Measurements from ENCODE around the gene WWTR1. TPM values are rescaled to one million over a fixed set of nuclear protein-coding genes. Genes with fewer than 3 reads are reported as not detected.

The WWTR1 gene
- polyA plus RNA-seq, 2 of the 4 experiments (the other 2 are of a cell fraction) = 99.7 to 164 TPM

GRCh38 chr3:149579161-149579560, 78.7 kb downstream of the WWTR1 start (continued):
- TF ChIP-seq E2F6 (IDR thresholded peaks at IDR 0.05; ENCODE audit: borderline replicate concordance, low read depth) (no peak), CHD2 (IDR thresholded peaks at IDR 0.05; ENCODE audit: low read length, partially characterized antibody) (no peak)

GRCh38 chr3:149577801-149578200, 80.0 kb downstream of the WWTR1 start:
- CTCF ChIA-PET = interaction anchor here (1.7 to 4.6 kb wide), 2 partner anchors 9 to 10 kb away, joined by 5 to 32 read pairs; no protein-coding TSS in a partner anchor
- Histone ChIP-seq H3K27ac (peak overlapping the region; percentile 94), H3K4me3 (no peak overlapping the region), H3K9me3 (no peaks in the 10 kb centered on the region), H3K4me2 (peak overlapping the region; percentile 83), H3K4me1 (peaks cover 98% of the 10 kb centered on the region)
- no peak for ATAC-seq
- no peak for DNase-seq (ENCODE audit: low read depth in 1 of 2, low spot score in 1 of 2)
- POLR2A ChIA-PET = interaction anchor here (1.1 kb wide), 1 partner anchor 30 kb away, joined by 4 read pairs; no protein-coding TSS in a partner anchor
- TF ChIP-seq PHF8 (IDR thresholded peaks at IDR 0.05; ENCODE audit: borderline replicate concordance, low read depth) = no peak
- no peak for TF ChIP-seq POLR2A (IDR thresholded peaks at IDR 0.05; ENCODE audit: low read length)
- no peak for TF ChIP-seq FOXS1 (CRISPR knock-in tag; IDR thresholded peaks at IDR 0.05)
- TF ChIP-seq ZSCAN20 (CRISPR knock-in tag; IDR thresholded peaks at IDR 0.05) = no peak
- TF ChIP-seq REST (IDR thresholded peaks at IDR 0.05) = no peak
- TF ChIP-seq ZC3H11A (IDR thresholded peaks at IDR 0.05) = no peak
- no peak for TF ChIP-seq HEYL (CRISPR knock-in tag; IDR thresholded peaks at IDR 0.05)
- no peak for TF ChIP-seq RCOR1 (IDR thresholded peaks at IDR 0.05; ENCODE audit: low read depth, low read length)
- TF ChIP-seq NFE2L2 (conservative IDR thresholded peaks at IDR 0.05; ENCODE audit: low read length) = no peak
- no peak for TF ChIP-seq EHF (CRISPR knock-in tag; IDR thresholded peaks at IDR 0.05)
- TF ChIP-seq HOXB5 (CRISPR knock-in tag; IDR thresholded peaks at IDR 0.05) = no peak
- no peak for TF ChIP-seq POLR2AphosphoS2 (conservative IDR thresholded peaks at IDR 0.05; ENCODE audit: low read length)
- TF ChIP-seq MAZ (IDR thresholded peaks at IDR 0.05; ENCODE audit: borderline replicate concordance, low read depth, low read length) = no peak
- no peak for TF ChIP-seq ZFP36 (IDR thresholded peaks at IDR 0.05; ENCODE audit: borderline replicate concordance, partially characterized antibody)
- no peak for TF ChIP-seq RARB (CRISPR knock-in tag; IDR thresholded peaks at IDR 0.05)
- TF ChIP-seq NR3C1 (IDR thresholded peaks at IDR 0.05) = no peak
- TF ChIP-seq CBX2 (IDR thresholded peaks at IDR 0.05; ENCODE audit: borderline replicate concordance, low read depth) = no peak
- FAIRE-seq = no peak
- 85% methylated on average over 2 of the region's 2 CpGs for WGBS (ENCODE audit: missing lambda C conversion rate)

- peak overlapping the region; percentile 83 for H3K4me2 ChIP-seq
- peaks cover 98% of the 10 kb centered on the region for H3K4me1 ChIP-seq
- ChIA-PET CTCF (interaction anchor here (1.0 to 2.2 kb wide), 12 partner anchors 7 to 172 kb away, joined by 3 to 11 read pairs (median 3); partner anchors contain the start of gene WWTR1), POLR2A (interaction anchor here (0.8 to 2.3 kb wide), 12 partner anchors 11 to 176 kb away, joined by 3 to 45 read pairs (median 6); partner anchors contain the start of genes COMMD2 and WWTR1)
- DNase-seq (ENCODE audit: low read depth in 1 of 2, low spot score in 1 of 2) (peak; percentile 62 to 89), ATAC-seq (peak; percentile 87 to 88), FAIRE-seq (peak; percentile 61)
- H3K27ac ChIP-seq = peak overlapping the region; percentile 94
- H3K4me3 ChIP-seq = peak overlapping the region; percentile 15; the same call in 2 of the 3 replicates
- H3K9me3 ChIP-seq = no peaks in the 10 kb centered on the region
- 4% methylated on average over 5 of the region's 5 CpGs for WGBS (ENCODE audit: missing lambda C conversion rate)
- no peak for TF ChIP-seq HDAC2 (IDR thresholded peaks at IDR 0.05)
- no peak for TF ChIP-seq PHF8 (IDR thresholded peaks at IDR 0.05; ENCODE audit: borderline replicate concordance, low read depth)
- no peak for TF ChIP-seq KDM1A (IDR thresholded peaks at IDR 0.05; ENCODE audit: low read depth)
- TF ChIP-seq HEYL (CRISPR knock-in tag; IDR thresholded peaks at IDR 0.05) = 0 out of 2 replicates have a peak, but pooled peaks have one; percentile 43
- TF ChIP-seq CBX8 (IDR thresholded peaks at IDR 0.05) = no peak
- 0 out of 2 replicates have a peak, but pooled peaks have one; percentile 18 for TF ChIP-seq RFX5 (IDR thresholded peaks at IDR 0.05)
- no peak for TF ChIP-seq RARB (CRISPR knock-in tag; IDR thresholded peaks at IDR 0.05)
- peak; percentile 85 for TF ChIP-seq FOSL2 (IDR thresholded peaks at IDR 0.05)
- peak; percentile 87 for TF ChIP-seq FOSL2 (CRISPR knock-in tag; IDR thresholded peaks at IDR 0.05)
- TF ChIP-seq SMC3 (IDR thresholded peaks at IDR 0.05) = peak; percentile 29; the same call in 1 of the 3 replicates
- no peak for TF ChIP-seq FOXS1 (CRISPR knock-in tag; IDR thresholded peaks at IDR 0.05)
- TF ChIP-seq ZNF302 (CRISPR knock-in tag; IDR thresholded peaks at IDR 0.05) = no peak
- TF ChIP-seq CBX2 (IDR thresholded peaks at IDR 0.05; ENCODE audit: borderline replicate concordance, low read depth) = no peak
- no peak for TF ChIP-seq CTCF (IDR thresholded peaks at IDR 0.05)
- TF ChIP-seq ZC3H11A (IDR thresholded peaks at IDR 0.05) = no peak
- peak; percentile 64 for TF ChIP-seq MAX (IDR thresholded peaks at IDR 0.05)
- peak; percentile 85 for TF ChIP-seq GATA3 (IDR thresholded peaks at IDR 0.05; ENCODE audit: borderline replicate concordance)
- no peak for TF ChIP-seq POLR2A (IDR thresholded peaks at IDR 0.05; ENCODE audit: low read length)
- TF ChIP-seq MAFK (IDR thresholded peaks at IDR 0.05; ENCODE audit: partially characterized antibody) = peak; percentile 93
These were observed 81.8 kb downstream of the WWTR1 start for GRCh38 chr3:149575961-149576564.
